GM10266 (cell line): ENCODE data around the gene LPCAT1.

ENCODE experiments used
- DNase-seq: peaks from one replicate; pipeline ENCODE4 v3.0.0; 2012; ENCODE audit errors: extremely low spot score
- TF ChIP-seq, protein P1 (sequence below): IDR thresholded peaks from 2 replicates; pipeline ENCODE4 v1.5.1; 2012; ENCODE audit warnings: mild to moderate bottlenecking, low read depth; ENCODE audit not compliant: control insufficient read depth, insufficient read depth; ENCODE audit errors: missing control alignments

The LPCAT1 gene

GRCh38 chr5:1473746-1474145 is 50.0 kb downstream of the LPCAT1 start:
- TF ChIP-seq, protein P1, sequence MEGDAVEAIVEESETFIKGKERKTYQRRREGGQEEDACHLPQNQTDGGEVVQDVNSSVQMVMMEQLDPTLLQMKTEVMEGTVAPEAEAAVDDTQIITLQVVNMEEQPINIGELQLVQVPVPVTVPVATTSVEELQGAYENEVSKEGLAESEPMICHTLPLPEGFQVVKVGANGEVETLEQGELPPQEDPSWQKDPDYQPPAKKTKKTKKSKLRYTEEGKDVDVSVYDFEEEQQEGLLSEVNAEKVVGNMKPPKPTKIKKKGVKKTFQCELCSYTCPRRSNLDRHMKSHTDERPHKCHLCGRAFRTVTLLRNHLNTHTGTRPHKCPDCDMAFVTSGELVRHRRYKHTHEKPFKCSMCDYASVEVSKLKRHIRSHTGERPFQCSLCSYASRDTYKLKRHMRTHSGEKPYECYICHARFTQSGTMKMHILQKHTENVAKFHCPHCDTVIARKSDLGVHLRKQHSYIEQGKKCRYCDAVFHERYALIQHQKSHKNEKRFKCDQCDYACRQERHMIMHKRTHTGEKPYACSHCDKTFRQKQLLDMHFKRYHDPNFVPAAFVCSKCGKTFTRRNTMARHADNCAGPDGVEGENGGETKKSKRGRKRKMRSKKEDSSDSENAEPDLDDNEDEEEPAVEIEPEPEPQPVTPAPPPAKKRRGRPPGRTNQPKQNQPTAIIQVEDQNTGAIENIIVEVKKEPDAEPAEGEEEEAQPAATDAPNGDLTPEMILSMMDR: no peak
- DNase-seq: no peak

- no peak for DNase-seq
- TF ChIP-seq, protein P1: no peak
Observed at GRCh38 chr5:1472964-1473628, 50.7 kb downstream of the LPCAT1 start.

DNA sequence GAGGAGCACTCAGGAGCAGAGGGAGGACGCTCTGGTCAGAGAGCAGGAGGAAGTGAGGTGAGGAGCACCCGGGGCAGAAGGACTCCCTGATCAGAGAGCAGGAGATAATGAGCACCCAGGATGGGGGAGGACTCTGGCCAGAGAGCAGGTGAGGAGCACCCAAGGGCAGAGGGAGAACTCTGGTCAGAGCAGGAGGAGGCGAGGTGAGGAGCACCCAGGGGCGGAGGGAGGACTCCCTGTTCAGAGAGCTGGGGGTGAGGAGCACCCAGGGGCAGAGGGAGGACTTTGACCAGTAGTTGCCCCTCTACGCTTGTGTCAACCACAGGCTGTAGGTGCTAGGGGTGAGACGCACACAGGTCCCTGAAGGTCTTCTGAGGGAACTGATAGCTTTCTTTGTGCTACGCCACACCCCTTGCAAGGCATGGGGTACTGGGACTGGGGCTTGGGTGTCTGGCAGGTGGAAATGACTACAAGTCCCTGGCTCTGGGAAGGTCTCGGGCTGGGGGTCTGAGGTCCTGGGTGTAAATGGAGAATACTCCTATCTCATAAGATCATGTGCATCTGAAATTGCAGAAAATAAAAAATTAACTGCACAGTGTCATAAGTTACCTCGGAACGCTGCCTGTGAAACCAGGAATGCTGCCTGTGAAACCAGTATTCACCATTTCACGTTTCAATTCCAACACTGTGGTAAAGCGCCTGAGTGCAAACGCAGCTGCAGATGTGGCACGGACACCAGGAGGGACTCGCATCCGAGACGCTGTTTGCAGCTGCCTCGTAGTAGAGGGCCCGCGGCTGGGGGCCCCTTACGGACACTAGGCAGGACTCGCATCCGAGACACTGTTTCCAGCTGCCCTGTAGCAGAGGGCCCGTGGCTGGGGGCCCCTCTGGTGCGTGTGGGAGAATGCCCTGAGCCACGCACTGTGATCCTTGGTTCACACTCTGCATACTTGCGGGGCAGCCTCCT is 51.5 kb downstream of the LPCAT1 start:
- TF ChIP-seq, protein P1: no peak
- DNase-seq: no peak

- TF ChIP-seq, protein P1: no peak
- DNase-seq: no peak
Observed at GRCh38 chr5:1471240-1471853, 52.4 kb downstream of the LPCAT1 start.

GRCh38 chr5:1470762-1471211 is 53.0 kb downstream of the LPCAT1 start:
- TF ChIP-seq, protein P1: no peak

GRCh38 chr5:1468629-1469527 is 54.9 kb downstream of the LPCAT1 start:
- DNase-seq: no peak
- TF ChIP-seq, protein P1: no peak

More at GRCh38 chr5:1470762-1471211, 53.0 kb downstream of the LPCAT1 start:
- DNase-seq: no peak
